EH (cell line): ENCODE measurements around the gene FGF18.
"Not testable (repeated sequence)": the region's sequence is repeated elsewhere in the genome, so short reads cannot be mapped to it uniquely, and the experiment has no call there.

Experiments
- DNase-seq: peaks from one replicate; pipeline ENCODE4 v3.0.0-alpha.2; 2015; ENCODE audit warnings: low read depth

Gene FGF18

GRCh38 chr5:171418982-171419687, at the start of gene FGF18:
Gene FGF18 (plus strand): TSS chr5:171419647. CDS start chr5:171420200, 553 bp downstream.
- DNase-seq: peak; percentile 60

- DNase-seq: no peak
Measured at GRCh38 chr5:171369898-171370297, 49.5 kb upstream of the FGF18 start.

GRCh38 chr5:171370881-171371280, 48.6 kb upstream of the FGF18 start:
- DNase-seq: not testable (repeated sequence)

- DNase-seq: no peak
Measured at GRCh38 chr5:171371326-171371725, 48.1 kb upstream of the FGF18 start.

GRCh38 chr5:171379961-171380360, 39.5 kb upstream of the FGF18 start:
- DNase-seq: no peak

- not testable (repeated sequence) for DNase-seq
Measured at GRCh38 chr5:171384416-171384815, 35.0 kb upstream of the FGF18 start.

- not testable (repeated sequence) for DNase-seq
Measured at GRCh38 chr5:171384999-171385398, 34.4 kb upstream of the FGF18 start.

- no peak for DNase-seq
Measured at GRCh38 chr5:171386006-171386671, 33.3 kb upstream of the FGF18 start.

GRCh38 chr5:171386861-171387344, 32.5 kb upstream of the FGF18 start:
- DNase-seq: no peak

GRCh38 chr5:171387345-171387969, 32.0 kb upstream of the FGF18 start, which contains the start of gene NPM1:
Gene NPM1 (plus strand): TSS chr5:171387849. CDS start chr5:171387949, 100 bp downstream.
- DNase-seq: peak; percentile 99

GRCh38 chr5:171387970-171388815, 31.3 kb upstream of the FGF18 start:
- peak; percentile 82 for DNase-seq

- no peak for DNase-seq
Measured at GRCh38 chr5:171388816-171389168, 30.7 kb upstream of the FGF18 start.

GRCh38 chr5:171390883-171391677, 28.4 kb upstream of the FGF18 start:
- DNase-seq: no peak

- DNase-seq: no peak
Measured at GRCh38 chr5:171391996-171392577, 27.4 kb upstream of the FGF18 start.

GRCh38 chr5:171392585-171393159, 26.8 kb upstream of the FGF18 start:
- DNase-seq: no peak

- DNase-seq: no peak
Measured at GRCh38 chr5:171395042-171395441, 24.4 kb upstream of the FGF18 start.

- not testable (repeated sequence) for DNase-seq
Measured at GRCh38 chr5:171396583-171396982, 22.9 kb upstream of the FGF18 start.

- no peak for DNase-seq
Measured at GRCh38 chr5:171397190-171397589, 22.3 kb upstream of the FGF18 start.

- DNase-seq: no peak
Measured at GRCh38 chr5:171397599-171397998, 21.8 kb upstream of the FGF18 start.

- DNase-seq: not testable (repeated sequence)
Measured at GRCh38 chr5:171398660-171399059, 20.8 kb upstream of the FGF18 start.
